ENCODE measurements around the gene PTN. TPM values are rescaled to one million over a fixed set of nuclear protein-coding genes. Genes with fewer than 3 reads are reported as not detected.
A peak's percentile ranks its signal among the peaks of the same experiment; 100 is the strongest.

Gene PTN
- total and polyA plus RNA-seq, 12 donors, result 6.6 to 23.0 (median 12.9) TPM

GRCh38 chr7:137381045-137381444 is 37.5 kb upstream of the PTN start:
- no peak for TF ChIP-seq CTCF (IDR thresholded peaks at IDR 0.05)
- no peak overlapping the region for H3K4me3 ChIP-seq
- intact Hi-C loops (cut with DNase I), result no loop called here
- DNase-seq, result no peak
- WGBS, 2 donors, result 45 to 50% methylated on average over 1 of the region's 1 CpG
- H3K27ac ChIP-seq, result no peak overlapping the region
- no peaks in the 10 kb centered on the region for H3K4me1 ChIP-seq
- peaks cover 0 to 16% (median 7%) of the 10 kb centered on the region in 11 donors for H3K9me3 ChIP-seq
- no peaks in the 10 kb centered on the region for H3K27me3 ChIP-seq
- ATAC-seq, result no peak
- H3K36me3 ChIP-seq, result no peaks in the 10 kb centered on the region

- H3K36me3 ChIP-seq, result no peaks in the 10 kb centered on the region
- TF ChIP-seq CTCF (IDR thresholded peaks at IDR 0.05), result no peak
- ATAC-seq (no peak), DNase-seq (no peak)
- H3K27ac ChIP-seq, result peak overlapping the region in 1 of 10 donors; percentile 11
- H3K27me3 ChIP-seq, result no peaks in the 10 kb centered on the region
- intact Hi-C loops (cut with DNase I), result no loop called here
- no peak overlapping the region for H3K4me3 ChIP-seq
- H3K4me1 ChIP-seq, result no peaks in the 10 kb centered on the region
- peaks cover 0 to 15% (median 7%) of the 10 kb centered on the region in 11 donors for H3K9me3 ChIP-seq
- 73% methylated on average over 2 of the region's 2 CpGs for WGBS, 2 donors
Measured at GRCh38 chr7:137373507-137373906, 30.0 kb upstream of the PTN start.

GRCh38 chr7:137371616-137372015 is 28.1 kb upstream of the PTN start:
- Histone ChIP-seq H3K27me3 (no peaks in the 10 kb centered on the region), H3K4me3 (no peak overlapping the region), H3K27ac (no peak overlapping the region), H3K36me3 (no peaks in the 10 kb centered on the region), H3K9me3 (no peaks in the 10 kb centered on the region), H3K4me1 (no peaks in the 10 kb centered on the region)
- WGBS, 2 donors, result 82 to 83% methylated on average over 2 of the region's 2 CpGs
- intact Hi-C loops (cut with DNase I), result no loop called here
- TF ChIP-seq CTCF (IDR thresholded peaks at IDR 0.05), result no peak
- DNase-seq, result no peak
- no peak for ATAC-seq

- TF ChIP-seq CTCF (IDR thresholded peaks at IDR 0.05), result no peak
- intact Hi-C loops (cut with DNase I), result no loop called here
Measured at GRCh38 chr7:137366995-137367394, 23.5 kb upstream of the PTN start.

More at GRCh38 chr7:137366995-137367394, 23.5 kb upstream of the PTN start:
- Histone ChIP-seq H3K4me1 (no peaks in the 10 kb centered on the region), H3K27ac (no peak overlapping the region), H3K27me3 (no peaks in the 10 kb centered on the region), H3K36me3 (no peaks in the 10 kb centered on the region), H3K4me3 (no peak overlapping the region), H3K9me3 (peaks cover 0 to 8% (median 0%) of the 10 kb centered on the region in 11 donors)
- no peak for ATAC-seq
- 85 to 92% methylated on average over 5 of the region's 5 CpGs for WGBS, 2 donors
- no peak for DNase-seq

Data from heart right ventricle (tissue), 16 donors.